Measurements from ENCODE around the gene RIBC2.

DNA sequence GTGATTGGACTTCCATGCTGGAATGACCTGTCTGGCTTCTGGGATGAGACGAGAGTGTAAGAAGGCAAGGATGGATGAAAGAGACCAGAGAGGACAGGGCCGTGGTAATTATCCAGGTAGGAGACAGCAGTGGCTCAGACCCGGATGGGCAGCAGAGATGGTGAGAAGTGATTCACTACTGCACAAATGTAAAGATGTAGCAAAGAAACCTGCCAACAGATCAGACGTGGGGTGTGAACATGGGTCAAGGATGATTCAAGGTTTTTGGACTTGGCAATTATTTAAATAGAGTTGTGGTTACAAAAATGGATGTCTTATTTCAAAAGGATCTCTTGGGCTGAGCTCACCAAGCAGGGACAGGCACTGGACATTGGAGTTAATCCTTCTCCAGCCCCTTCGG lies 32.7 kb downstream of the RIBC2 start:
- TF ChIP-seq TAF1 (IDR thresholded peaks at IDR 0.05; ENCODE audit: borderline replicate concordance, insufficient read depth, low read length) (no peak), POLR2AphosphoS5 (IDR thresholded peaks at IDR 0.05; ENCODE audit: low read depth, low read length) (no peak)

Measured in PFSK-1 (cell line).